HK-2 (cell line): Measurements from ENCODE around the gene TFAM.

Experiments used
- DNase-seq: peaks from one replicate; pipeline ENCODE4 v3.0.0-alpha.2; 2018; ENCODE audit not compliant: unreplicated experiment

TFAM gene

DNA sequence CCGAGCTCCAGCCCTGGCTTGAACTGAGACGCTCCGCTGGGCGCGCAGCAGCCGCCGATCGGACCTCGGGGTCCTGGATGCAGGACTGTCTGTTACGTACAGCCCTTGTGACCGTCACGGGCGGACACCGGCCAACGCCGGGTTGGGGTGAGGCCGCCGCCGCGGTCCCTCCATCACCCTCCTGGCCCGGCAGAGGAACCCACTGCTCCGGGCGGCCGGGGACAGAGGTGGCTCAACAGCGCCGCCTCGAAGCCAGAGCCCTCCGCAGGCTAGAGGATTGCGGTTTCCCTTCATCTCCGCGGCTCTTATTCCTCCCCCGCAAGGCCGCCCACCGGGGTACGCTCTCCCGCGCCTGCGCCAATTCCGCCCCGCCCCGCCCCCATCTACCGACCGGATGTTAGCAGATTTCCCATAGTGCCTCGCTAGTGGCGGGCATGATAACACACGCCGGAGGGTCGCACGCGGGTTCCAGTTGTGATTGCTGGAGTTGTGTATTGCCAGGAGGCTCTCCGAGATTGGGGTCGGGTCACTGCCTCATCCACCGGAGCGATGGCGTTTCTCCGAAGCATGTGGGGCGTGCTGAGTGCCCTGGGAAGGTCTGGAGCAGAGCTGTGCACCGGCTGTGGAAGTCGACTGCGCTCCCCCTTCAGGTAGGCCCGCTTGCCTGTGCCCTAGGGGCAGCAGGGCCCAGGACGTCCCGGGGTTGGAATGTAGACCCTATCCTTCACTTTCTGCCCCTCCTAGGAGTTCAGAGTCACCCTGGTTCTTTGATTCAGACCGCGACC lies at the start of gene TFAM:
Gene TFAM, plus strand, starts transcription at position 412 of the 785 bp plus-strand sequence. Its CDS starts 138 bp downstream, at position 550.
- peak; percentile 100 for DNase-seq

DNA sequence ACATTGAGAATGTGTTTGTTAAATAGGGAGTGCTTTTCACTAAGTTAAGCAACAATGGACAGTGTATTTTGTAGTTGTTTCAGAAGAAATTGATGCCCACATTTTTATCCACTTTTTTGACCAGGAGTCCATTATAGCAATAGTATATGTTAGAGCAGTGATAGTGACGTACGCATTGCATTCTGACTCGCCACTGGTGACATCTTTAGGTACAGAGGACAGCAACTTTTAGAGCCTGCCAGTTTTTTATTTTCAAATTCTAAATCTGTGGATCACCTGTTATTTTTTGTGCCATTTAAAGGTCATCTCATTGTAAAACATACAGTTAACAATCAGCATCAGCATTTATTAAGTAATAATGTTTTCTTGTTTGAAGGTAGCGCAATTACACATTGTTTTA lies 49.0 kb upstream of the TFAM start:
- no peak for DNase-seq

DNA sequence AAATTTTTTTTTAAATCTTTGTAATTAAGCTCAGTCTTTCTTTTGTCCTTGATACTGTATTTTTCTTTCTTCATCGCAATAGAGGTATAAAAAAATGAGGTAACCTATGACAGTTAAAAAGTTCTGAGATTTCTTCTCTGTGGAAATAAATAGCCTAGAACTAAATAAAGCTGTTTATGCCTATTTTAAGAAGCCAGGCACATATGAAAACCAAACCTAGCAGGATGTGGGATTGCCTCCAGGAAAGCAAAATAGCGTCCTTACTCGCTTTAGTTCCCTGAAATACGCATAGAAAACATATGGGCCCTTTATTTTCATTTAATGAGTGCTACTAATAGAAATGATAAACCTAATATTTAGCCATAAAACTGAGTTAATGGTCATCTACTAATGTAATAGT lies 43.8 kb upstream of the TFAM start:
- no peak for DNase-seq

DNA sequence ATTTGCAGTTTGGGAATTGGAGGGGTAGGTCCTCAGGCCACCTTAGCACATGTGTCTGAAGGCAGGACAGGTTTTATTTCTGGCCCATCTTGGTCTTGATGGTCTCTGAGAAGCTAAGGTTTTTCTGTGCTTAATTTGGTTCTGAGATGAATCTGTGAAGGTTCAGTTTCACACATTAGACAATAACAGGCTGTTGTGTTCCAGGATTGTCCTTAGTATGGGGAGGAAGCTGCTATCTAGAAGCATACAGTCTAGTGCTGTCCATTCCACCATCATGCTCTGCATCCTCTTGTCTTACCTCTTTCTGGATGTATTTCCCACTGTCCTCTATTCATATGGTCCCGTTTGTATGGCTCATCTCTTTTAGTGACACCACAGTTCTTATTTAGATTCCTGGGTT lies 43.3 kb upstream of the TFAM start:
- no peak for DNase-seq

DNA sequence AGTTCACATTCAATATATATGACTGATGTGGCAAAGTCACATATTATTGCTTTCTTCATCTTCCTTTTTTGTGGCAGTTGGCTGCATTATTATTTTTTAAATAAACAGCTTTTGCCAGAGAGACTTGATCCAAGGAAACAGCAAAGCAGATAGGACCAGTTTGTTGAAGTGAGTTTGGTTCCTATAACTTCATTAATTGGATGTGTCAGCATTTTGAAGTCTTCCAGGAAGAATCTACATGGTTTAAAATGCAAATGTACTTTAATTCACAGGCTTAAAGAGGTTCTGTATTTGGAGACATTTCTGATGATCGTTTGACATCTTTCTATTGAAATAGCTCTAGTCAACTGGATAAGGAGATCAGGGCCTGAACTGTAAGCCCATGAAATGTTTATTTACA lies 37.2 kb upstream of the TFAM start:
- DNase-seq, result no peak

DNA sequence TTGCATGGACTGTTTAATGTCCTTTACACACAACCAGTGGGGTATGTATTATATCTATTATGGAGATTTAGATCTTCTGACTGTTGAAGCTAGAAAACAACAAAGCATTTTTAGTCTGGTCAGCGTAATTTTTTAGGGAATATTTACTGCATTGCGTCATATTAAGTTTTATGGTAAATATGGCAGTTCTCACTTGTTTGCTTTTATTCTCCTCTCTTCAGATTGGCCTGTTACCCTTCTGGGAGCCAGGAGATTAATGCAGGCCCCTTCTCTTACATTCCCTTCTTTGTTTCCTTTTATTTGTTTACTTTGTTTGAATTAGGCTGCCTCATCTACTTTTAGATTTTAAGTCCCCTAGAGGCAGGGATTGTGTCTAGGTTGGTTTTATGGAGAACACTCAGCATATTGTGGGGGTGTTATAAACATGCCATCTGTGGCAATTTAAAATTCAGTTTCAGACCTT lies 36.6 kb upstream of the TFAM start:
- DNase-seq, result no peak

DNA sequence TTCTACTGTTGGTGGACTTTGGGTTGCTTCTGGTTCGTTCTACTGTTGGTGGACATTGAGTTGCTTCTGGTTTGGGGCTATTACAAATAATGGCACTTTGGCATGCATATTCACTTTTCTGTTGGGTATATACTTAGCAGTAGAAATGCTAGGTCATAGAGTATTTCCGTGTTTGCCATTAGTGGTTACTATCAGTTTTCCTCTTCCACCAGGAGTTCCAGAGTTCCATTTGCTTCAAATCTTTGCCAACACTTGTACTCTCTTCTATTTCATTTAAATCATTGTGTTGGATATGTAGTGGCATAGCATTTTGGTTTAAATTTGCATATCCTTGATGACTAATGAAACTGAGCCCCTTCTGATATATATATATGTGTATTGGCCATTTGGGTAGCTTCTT lies 35.2 kb upstream of the TFAM start:
- no peak for DNase-seq

DNA sequence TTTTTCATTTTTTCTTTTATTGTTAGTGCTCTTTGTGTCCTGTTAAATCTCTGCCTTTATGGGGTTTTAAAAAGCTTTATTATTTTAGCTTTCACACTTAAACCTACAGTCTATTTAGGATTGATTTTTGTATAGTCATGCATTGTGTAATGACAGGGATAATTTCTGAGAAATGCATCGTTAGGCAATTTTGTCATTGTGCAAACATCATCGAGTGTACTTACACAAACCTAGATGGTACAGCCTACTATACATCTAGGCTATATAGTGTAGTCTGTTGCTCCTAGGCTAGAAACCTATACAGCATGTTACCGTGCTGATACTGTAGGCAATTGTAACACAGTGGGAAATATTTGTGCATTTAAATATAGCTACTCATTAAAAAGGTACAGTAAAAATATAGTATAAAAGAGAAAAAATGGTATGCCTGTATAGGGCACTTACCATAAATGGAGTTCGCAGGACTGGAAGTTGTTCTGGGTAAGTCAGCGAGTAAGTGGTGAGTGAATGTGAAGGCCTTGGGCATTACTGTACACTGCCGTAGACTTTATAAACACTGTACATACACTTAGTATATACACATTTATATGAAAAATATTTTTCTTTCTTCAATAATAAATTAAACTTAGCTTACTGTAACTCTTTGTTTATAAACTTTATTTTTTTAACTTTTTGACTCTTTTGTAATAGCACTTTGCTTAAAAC lies 34.4 kb upstream of the TFAM start:
- no peak for DNase-seq

DNA sequence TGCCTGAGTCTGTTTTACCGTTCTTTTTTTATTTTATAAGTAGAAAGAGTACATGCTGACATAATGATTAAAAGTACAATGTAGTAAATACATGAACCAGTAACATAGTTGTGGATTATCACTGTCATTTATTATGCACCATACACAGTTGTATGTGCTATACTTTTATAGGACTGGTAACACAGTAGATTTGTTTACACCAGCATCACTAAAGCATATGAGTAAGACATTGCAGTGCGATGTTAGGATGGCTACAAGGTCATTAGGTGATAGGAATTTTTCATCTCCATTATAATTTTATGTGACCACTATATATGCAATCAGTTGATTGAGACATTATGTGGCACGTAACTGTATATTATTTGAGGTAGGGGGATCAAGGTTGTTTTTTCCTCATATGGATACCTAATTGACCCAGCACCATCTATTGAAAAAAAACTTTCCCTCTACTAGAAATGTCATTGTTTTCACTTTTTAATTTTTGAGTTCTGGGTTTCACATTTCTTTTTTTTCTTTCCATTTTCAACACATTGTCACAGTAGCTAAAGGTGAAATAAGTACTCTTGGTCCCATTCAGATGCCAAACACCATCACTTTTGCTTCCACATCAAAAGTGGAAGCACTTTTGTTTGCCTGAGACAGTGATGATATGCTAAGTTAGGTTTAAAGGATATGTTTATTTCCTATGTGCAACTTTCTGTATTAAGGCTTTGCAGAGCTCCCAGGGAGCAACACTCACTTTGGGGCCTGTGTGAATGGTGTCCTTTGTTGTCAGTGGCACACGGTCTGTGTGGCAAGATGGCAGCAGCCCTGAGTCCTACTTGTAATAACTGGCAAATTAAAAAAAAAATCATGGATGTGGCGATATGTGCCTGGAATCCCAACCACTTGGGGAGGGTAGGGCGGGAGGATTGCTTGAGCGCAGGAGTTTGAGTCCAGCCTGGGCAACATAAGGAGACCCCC lies 33.3 kb upstream of the TFAM start:
- no peak for DNase-seq

DNA sequence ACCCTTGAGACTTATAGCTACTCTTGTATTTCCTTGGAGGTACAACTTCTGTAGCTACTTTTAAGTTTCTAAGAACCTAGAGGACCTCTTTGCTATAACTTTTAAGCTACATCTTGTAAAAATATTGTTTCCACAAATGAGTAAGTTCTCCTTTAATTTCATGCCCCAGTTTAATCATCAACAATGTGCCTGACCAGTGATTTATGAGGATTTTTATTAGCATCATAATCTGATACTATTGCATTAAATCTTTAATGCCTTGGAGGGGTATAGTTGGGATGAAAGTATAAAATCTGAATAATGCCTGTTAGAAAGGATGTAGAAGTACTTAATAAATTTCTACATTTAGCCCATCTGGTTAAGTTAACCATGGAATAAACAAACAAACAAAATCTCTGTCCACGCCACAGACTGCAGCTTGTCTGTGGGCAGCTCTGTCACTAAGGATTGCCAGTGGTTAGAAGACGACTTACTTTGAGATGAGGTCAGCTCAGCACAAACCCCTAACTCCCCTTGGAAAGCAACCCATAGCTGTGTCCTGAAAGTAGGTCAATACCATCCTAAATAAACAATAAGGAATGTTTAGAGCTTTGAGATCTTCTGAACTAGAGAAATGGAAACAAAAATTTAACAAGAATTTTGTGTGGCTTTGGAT lies 32.1 kb upstream of the TFAM start:
- no peak for DNase-seq

DNA sequence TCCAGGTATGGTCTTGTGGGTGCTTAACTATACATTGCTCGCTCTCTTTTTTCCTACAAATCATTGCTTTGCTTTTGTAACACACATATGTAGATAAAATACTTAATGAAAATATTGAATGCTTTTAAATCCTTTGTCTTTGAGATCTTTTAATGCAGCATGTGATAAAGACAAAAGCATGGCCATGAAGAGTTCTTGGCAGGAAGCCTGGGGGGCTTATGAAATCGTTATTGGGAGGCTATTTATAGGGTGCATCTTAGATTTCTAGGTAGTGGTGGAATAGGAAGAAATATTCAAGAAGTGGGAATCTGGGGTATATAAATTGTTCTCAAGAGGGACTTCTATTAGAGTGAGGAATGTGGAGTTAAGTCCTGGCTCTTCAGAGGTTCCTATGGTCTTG lies 28.5 kb upstream of the TFAM start:
- no peak for DNase-seq

DNA sequence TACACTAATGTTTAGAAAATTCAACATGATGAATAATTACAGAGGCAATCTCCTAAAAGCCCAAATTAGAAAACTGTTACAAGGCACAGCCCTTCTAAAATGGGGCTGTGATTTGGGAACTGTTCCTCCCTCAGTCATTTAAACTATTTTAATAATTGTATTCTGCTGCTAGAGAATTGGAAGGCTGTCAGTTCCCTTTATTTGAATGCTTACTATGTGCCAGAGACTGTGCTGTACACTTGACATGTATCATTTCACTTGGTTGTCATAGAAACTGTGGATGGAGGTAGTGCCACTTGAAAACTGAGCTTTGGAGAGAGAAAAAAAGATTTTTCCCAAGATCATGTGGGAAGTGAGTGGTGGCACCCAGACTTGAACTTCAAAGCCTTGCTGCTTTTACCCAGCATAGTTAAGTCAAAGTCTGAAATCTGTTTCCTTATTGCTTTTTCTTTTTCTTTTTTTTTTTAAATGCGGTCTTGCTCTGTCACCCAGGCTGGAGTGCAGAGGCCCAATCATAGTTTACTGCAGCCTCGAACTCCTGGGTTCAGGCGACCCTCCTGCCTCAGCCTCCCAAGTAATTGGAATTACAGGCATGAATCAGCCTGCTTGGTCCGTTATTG lies 26.8 kb upstream of the TFAM start:
- no peak for DNase-seq

DNA sequence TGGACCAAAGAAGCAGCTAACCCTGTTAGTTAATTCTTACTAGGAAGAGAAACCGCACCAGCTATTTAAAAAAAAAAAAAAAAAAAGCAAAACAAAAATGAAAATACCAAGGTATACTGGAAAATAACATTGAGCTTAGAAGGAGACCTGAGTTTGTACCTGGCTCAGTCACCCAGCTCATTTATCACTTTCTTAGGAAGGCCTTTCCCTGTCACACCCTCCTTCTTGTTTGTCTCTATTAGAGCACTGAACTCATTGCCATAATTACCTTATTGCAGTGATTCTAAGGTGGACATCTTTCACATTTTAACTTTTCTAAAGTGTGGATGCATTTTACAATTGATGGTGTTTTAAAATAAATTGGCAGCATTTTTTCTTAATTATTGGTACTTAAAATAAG lies 26.3 kb upstream of the TFAM start:
- no peak for DNase-seq

DNA sequence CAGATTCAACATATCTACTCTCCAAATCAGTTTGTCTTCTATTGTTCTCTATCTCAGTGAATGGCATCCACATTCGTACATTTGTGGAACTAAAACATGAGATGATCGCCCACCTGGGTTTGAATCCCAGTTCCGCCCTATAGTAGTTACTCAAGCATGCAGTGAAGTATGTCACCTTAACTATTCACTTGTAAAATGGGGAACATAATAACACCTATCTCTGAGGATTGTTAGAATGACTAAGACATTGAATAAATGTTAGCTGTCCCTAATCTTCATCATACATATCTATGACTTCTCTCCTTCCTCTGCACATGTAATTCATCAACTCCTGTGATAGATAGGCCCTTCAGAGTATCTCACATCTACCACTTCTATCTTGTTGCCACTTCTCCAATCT lies 25.7 kb upstream of the TFAM start:
- DNase-seq, result no peak

DNA sequence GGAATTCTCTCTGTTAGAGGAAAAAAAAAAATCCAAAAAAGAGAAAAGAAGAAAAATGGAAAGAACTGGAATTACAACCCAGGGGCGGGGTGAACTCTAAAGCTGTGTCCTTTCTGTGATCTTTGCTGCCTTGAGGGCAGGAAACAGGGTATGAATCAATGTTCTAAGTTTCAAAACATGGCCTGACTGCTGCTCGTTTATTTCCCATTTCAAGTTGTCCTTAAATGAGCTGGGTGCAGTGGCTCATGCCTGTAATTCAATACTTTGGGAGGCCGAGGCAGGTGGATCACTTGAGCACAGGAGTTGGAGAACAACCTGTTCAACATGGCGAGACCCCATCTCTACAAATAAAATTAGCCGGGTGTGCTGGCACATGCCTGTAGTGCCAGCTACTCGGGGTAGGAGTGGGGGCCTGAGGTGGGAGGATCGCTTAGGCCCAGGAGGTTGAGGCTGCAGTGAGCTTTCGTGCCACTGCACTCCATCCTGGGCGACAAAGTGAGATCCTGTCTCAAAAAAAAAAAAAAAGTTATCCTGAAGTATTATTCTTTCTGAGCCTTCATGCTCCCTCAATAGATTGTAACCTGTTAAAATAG lies 24.7 kb upstream of the TFAM start:
- no peak for DNase-seq

DNA sequence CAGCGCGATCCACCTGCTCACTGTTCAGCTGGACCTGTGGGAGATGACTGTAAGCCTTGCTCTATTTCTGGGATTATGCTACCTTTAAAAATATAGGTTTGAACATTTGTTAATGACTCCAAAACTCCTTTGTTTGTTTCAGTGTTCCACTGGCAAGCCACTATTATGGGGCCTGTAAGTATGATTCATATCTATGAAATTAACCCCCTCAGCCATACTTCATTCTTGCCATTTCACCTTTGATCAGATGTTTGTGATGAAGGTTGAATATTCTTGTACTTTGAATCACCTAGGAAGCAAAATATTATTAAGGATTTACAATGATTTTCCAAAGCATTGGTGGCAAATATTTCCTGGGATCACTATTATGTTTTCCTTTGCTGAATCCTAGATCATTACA lies 23.9 kb upstream of the TFAM start:
- DNase-seq, result no peak

DNA sequence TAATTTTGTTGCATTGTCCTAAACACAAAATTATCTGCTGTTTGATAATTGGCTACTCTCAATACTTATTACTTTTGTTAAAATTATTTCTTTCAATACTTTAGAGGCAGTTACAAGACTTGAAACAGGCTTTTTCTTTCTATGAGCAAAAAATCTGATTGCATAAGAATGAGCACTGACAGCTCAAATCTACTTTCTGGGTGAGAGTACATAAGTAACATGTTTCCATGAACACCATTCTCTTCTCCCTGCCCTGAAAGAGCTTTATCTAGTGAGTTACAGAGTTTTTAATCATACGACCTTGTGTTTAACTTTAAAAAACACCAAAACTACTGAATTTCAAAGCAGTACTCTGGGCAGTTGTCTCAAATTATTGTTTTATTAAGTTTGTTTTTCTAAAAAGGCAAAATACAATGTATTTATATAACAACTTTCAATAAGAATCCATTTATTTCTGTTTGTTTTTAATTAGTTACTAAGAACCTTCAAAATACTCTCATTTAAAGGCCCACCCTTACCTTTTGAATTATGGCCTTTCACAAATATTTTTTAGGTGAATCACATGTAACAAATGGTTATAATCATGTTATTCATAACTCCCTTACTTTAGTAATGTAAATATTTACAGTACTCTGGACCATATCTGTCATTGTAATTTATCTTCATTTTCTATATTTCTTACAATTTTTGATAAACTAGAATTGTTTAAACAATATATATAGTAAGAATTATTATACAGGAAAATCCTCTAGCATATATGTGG lies 23.0 kb upstream of the TFAM start:
- DNase-seq, result no peak

DNA sequence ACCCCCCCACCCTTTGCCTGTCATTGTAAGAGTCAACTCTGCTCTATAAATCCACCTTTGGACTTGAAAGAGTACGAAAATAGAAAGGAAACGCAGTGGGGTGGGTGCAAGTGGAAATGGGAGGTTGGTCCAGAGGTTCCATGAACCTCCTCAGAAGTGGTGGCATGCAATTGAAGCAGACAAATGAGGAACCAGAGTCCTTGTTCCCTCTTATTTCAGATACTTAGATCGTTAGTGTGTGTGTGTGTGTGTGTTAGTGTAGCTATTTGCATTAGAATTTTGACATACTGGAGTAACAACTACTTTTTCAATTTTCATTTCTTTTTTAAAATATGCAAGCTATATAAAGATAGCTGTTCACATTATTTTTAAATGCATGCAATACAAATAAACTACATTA lies 18.1 kb upstream of the TFAM start:
- DNase-seq, result no peak

DNA sequence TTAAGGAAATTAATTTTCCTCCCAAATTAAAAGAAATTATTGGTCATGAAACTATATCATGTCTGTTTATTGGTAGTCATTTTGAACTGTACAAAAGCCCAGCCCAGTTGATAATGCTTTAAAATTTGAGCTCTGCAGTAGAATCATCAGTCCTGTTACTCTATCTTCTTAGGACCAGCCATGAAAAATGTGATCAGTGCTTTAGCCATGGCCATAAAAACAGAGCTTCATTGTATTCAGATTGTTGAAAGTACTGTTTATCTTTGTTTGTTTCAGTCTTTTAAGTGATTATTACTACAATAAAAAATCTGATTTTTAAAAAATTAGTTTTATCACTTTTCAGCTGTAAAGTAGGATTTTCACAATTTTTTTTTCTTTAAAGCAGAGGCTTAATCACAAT lies 13.7 kb upstream of the TFAM start:
- DNase-seq, result no peak
